NCI-H510A treated with DMSO at 0.1 percent for 48 hours (cell line): ENCODE results near the gene ZCCHC14.
"Not testable (repeated sequence)": the region's sequence is repeated elsewhere in the genome, so short reads cannot be mapped to it uniquely, and the experiment has no call there.

ENCODE experiments used
- DNase-seq: peaks from one replicate; lab custom pipeline; 2025; lab: John Stamatoyannopoulos, UW

Gene ZCCHC14

GRCh38 chr16:87524407-87524806 is 31.6 kb upstream of the ZCCHC14 start:
- DNase-seq: no peak

- not testable (repeated sequence) for DNase-seq
Measured at GRCh38 chr16:87523605-87524004, 30.8 kb upstream of the ZCCHC14 start.

- DNase-seq: not testable (repeated sequence)
Measured at GRCh38 chr16:87521764-87522163, 28.9 kb upstream of the ZCCHC14 start.

- DNase-seq: not testable (repeated sequence)
Measured at GRCh38 chr16:87519170-87519569, 26.3 kb upstream of the ZCCHC14 start.

- DNase-seq: not testable (repeated sequence)
Measured at GRCh38 chr16:87518430-87519051, 25.7 kb upstream of the ZCCHC14 start.

GRCh38 chr16:87517610-87518429 is 25.0 kb upstream of the ZCCHC14 start:
- not testable (repeated sequence) for DNase-seq

DNA sequence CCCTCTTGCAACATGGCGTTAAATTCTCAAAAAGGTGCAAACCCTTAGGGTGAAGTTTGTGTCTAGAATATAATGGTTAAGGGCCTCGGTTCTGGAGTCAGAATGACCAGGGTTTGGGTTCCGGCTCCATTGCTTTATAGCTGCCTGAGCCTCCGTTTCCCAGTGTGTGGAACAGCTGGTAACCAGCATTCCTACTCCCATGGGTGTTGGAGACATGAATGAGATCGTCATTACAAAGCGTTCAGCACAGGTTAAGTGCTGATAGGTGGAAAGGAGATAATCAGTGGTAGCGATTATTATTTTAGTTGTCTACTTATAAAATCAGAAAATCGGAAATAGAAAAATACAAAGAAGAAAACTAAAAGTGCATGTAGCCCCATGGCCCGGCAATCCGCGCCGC is 23.5 kb upstream of the ZCCHC14 start:
- no peak for DNase-seq

DNA sequence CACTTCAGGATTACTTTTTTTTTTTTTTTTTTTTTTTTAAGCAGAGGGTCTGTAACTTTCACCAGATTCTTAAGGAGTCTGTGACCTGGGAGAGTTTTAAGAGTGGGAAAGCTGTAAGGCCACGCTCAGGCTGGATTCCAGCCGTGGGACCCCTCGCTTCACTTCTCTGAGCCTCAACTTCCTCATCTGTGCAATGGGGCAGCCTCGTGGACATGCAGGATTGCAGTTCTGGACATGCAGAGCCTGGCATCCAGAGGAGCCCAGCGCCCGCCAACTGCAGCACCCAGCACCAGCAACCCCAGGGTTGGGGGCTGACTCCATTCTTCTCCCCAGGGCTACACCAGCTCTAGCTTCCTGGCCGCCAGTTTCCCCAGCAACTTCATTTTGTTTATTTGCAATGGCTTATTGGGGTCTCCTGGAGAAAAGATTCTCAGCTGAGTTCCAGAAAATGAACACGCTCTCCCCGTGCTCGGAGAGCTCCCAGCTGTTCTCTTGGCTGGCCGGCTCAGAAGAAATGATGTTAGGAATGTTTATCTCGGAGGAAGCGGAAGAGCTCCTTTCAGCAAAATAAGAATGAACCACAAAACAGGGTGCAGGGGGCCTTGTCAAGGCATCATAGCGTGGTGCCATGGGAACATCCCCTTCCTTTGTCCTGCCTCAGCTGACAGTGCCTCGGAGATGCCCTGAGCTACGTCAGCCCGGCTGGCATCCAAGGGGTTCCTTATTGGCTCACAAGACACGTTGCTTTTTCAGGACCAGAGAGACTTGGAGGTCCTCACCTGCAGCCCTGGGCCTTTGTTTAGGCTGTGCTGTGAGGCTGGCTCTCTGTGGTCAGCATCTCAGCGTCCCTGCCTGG is 22.9 kb upstream of the ZCCHC14 start:
- DNase-seq: no peak

DNA sequence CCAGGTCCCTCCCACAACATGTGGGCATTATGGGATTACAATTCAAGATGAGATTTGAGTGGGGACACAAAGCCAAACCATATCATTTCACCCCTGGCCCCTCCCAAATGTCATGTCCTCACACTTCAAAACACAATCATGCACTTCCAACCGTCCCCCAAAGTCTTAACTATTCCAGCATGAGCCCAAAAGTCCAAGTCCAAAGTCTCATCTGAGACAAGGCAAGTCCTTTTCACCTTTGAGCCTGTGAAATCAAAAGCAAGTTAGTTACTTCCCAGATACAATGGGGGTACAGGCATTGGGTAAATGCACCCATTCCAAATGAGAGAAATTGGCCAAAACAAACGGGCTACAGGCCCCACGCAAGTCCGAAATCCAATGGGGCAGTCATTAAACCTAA is 17.0 kb upstream of the ZCCHC14 start:
- DNase-seq: not testable (repeated sequence)

- DNase-seq: no peak
Measured at GRCh38 chr16:87507351-87508069, 14.7 kb upstream of the ZCCHC14 start.

DNA sequence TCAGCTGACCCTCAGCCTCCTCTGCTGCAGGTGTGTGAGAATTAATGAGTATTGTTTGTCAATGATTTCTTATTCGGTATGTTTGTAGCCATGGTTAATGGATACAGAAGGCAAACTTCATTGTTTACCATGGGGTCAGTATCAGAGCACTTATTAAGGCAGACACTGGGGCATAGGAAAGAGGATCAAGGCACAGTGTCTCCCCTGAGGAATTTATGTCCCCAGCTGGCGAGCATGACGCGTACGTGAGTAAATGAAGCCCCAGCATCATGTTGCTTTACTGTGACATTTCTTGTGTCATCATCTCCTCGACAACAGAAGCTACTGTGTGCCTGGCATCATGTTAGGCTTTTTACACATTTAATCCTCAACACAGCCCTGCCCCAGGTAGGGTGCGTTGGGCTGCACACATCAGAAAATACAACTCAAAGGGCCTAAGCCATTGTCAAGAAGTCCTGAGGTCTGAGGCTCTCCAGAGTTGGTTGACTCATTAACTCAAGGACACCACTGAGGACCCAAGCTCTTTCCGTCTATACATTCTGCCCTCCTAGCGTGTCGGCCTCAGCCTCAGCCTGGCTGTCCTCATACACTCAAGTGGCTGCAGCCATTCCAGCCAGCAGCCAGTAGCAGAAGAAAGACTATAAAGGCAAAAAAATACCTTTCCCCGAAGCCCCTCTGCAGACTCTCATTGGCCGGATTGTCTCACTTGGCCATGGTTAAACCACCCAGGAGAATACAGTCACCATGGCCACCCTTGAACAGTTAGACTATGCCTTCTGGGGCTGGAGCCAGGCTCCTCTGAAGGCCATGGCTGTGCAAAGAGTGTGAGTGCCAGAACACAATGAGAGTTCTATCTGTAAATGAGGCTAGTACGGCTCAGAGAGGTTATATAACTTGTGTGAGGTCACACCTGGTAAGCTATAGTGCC is 13.9 kb upstream of the ZCCHC14 start:
- no peak for DNase-seq

DNA sequence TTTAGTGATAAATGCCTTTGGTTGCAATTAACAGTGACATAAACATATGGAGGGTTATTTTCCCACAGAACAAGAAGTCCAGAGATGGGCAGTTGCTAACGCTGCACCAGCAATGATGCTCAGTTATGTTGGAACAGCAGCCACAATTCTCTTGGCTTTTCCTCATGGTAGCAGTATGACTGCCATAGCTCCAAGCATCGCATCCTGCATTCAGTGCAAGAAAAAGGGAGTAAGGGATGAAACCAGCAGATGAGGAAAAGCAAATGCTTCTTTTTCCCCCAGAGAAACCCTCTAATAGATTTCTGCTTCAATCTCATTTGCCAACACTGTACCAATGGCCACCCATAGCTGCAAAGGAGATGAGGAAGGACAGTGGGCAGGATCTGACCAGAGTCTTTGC is 13.0 kb upstream of the ZCCHC14 start:
- no peak for DNase-seq

DNA sequence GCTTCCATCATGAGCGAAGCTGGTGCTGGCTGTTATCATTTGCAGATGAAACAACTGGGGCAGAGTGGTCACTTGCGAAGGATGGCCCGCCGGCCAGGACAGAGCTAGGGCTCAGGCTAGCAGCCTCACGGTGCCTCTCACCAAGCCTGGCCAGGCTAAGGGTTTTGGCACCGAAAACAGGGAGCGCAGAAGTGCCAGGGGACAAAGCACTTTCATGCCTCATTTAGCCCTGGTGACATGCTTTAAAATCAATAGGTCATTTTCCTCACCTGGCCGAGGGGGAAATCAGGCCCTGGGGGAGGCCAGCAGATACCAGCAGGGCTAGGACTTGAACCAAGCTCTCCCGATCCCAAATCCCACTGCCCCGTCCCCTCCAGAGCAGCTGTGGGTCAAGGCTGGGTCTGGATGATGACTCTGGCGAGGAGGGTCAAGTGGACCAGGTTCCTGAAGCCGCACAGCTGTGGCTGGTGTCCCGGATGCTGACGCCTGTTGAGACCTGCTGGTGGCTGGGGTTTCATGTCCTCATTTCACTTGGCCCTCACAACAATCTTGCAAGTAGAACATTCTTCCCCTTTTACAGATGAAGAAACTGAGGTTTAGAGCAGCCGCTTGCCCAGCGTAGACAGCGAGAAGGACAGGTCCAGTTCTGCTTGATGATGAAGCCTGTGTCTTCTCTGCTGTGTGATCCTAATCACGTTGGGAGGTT is 10.6 kb upstream of the ZCCHC14 start:
- DNase-seq: not testable (repeated sequence)

GRCh38 chr16:87502308-87502969 is 9.6 kb upstream of the ZCCHC14 start:
- DNase-seq: no peak

- no peak for DNase-seq
Measured at GRCh38 chr16:87501117-87501516, 8.3 kb upstream of the ZCCHC14 start.

- no peak for DNase-seq
Measured at GRCh38 chr16:87499189-87499486, 6.3 kb upstream of the ZCCHC14 start.

DNA sequence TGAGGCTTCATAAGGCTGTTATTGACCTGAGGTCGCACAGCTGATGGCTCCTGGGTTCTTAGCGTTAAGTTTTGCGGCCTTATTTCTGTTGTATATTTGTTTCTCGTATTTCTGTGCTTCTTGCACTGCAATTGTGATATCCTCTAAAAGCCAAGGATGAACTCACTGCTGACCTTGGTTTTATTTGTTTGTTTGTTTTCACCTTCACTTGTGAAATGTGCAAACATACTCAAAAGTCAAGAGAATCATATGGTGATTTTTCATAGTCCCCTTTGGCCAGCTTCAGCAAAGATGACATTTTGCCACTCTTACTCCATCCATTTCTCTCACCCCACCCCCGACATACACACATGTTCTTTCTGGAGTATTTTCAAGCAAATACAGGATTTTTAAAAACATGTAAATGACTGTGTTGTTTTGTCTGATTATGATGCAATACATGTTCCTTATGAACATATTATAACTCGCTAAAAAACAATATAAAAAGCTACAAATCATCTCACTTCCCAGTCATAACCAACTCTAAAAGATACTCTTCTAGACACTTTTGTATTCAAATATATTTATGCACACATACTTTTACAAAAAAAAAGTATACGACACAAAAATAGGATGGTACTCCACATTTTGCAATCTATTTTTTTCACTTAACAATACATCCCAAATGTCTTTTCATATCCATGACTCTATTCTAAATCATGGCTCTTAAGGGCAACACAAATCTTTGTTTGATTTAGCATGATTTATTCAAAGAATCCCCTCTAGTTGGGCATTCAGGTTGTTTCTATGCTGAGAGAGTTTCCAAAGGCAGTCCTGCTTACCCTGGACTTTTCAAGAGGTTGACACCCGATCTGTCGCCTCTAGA is 5.7 kb upstream of the ZCCHC14 start:
- no peak for DNase-seq

GRCh38 chr16:87497767-87498290 is 5.0 kb upstream of the ZCCHC14 start:
- not testable (repeated sequence) for DNase-seq
